GM12891 (cell line): ENCODE results near the gene AFF3.

Source experiments
- POLR2A ChIP-seq: IDR thresholded peaks from 2 replicates; pipeline ENCODE4 v1.6.1; 2011; ENCODE audit warnings: low read depth, low read length, control low read depth
- POLR2AphosphoS5 ChIP-seq: IDR thresholded peaks from 2 replicates; pipeline ENCODE4 v1.6.1; 2011; ENCODE audit warnings: low read depth, low read length, control low read depth

- TF ChIP-seq POLR2AphosphoS5 (no peak), POLR2A (no peak)
Measured at GRCh38 chr2:100036793-100037192, 105.6 kb downstream of the AFF3 start.
